Activated CD8-positive, alpha-beta memory T cell treated with anti-CD3 and anti-CD28 coated beads, Interleukin-2, amount 50 U/mL, for 1 hour (primary cell): ENCODE results near the gene CCDC91.
A peak's percentile ranks its signal among the peaks of the same experiment; 100 is the strongest.

Source experiments
- DNase-seq: peaks from one replicate; pipeline ENCODE4 v3.0.0-alpha.2; 2020; ENCODE audit errors: extremely low read depth

CCDC91 gene

GRCh38 chr12:28190321-28191050, at the start of gene CCDC91:
Gene CCDC91 (plus strand): TSS chr12:28190456. CDS start chr12:28257216, 66,760 bp downstream.
- peak; percentile 68 for DNase-seq

- no peak for DNase-seq
Observed at GRCh38 chr12:28144059-28144458, 46.2 kb upstream of the CCDC91 start.

- no peak for DNase-seq
Observed at GRCh38 chr12:28144532-28144931, 45.7 kb upstream of the CCDC91 start.

- DNase-seq: no peak
Observed at GRCh38 chr12:28145216-28145615, 45.0 kb upstream of the CCDC91 start.

- DNase-seq: no peak
Observed at GRCh38 chr12:28149279-28149678, 41.0 kb upstream of the CCDC91 start.

- no peak for DNase-seq
Observed at GRCh38 chr12:28156362-28156761, 33.9 kb upstream of the CCDC91 start.

- no peak for DNase-seq
Observed at GRCh38 chr12:28156804-28157203, 33.5 kb upstream of the CCDC91 start.

GRCh38 chr12:28158353-28158752, 31.9 kb upstream of the CCDC91 start:
- DNase-seq: no peak

GRCh38 chr12:28159688-28160087, 30.6 kb upstream of the CCDC91 start:
- DNase-seq: no peak

- DNase-seq: no peak
Observed at GRCh38 chr12:28161697-28162096, 28.6 kb upstream of the CCDC91 start.

GRCh38 chr12:28162697-28163096, 27.6 kb upstream of the CCDC91 start:
- no peak for DNase-seq

GRCh38 chr12:28164644-28165275, 25.5 kb upstream of the CCDC91 start:
- no peak for DNase-seq

GRCh38 chr12:28167981-28168485, 22.2 kb upstream of the CCDC91 start:
- DNase-seq: no peak

- no peak for DNase-seq
Observed at GRCh38 chr12:28171356-28172060, 18.7 kb upstream of the CCDC91 start.

- no peak for DNase-seq
Observed at GRCh38 chr12:28172434-28173030, 17.7 kb upstream of the CCDC91 start.

GRCh38 chr12:28173440-28173839, 16.8 kb upstream of the CCDC91 start:
- no peak for DNase-seq

- DNase-seq: no peak
Observed at GRCh38 chr12:28175098-28175589, 15.1 kb upstream of the CCDC91 start.

- no peak for DNase-seq
Observed at GRCh38 chr12:28176295-28176694, 14.0 kb upstream of the CCDC91 start.

- DNase-seq: no peak
Observed at GRCh38 chr12:28177461-28177860, 12.8 kb upstream of the CCDC91 start.

- DNase-seq: no peak
Observed at GRCh38 chr12:28177905-28178304, 12.4 kb upstream of the CCDC91 start.

- DNase-seq: no peak
Observed at GRCh38 chr12:28178775-28179174, 11.5 kb upstream of the CCDC91 start.

GRCh38 chr12:28180786-28181185, 9.5 kb upstream of the CCDC91 start:
- DNase-seq: no peak
